GM23248 (cell line): ENCODE data around the gene PTGFRN. TPM values are rescaled to one million over a fixed set of nuclear protein-coding genes. Genes with fewer than 3 reads are reported as not detected.

Experiments used
- DNase-seq: peaks from one replicate; pipeline ENCODE4 v3.0.0-alpha.2; 2015
- H2AFZ ChIP-seq: fragments of 200-600 bp; sonication (generic); 2 replicates; pipeline ENCODE4 v1.6.1; 2016; ENCODE audit warnings: antibody characterized with exemption
- H3F3A ChIP-seq: fragments of 200-600 bp; sonication (generic); 2 replicates; pipeline ENCODE4 v1.6.1; 2016; ENCODE audit warnings: mild to moderate bottlenecking, antibody characterized with exemption, mixed run types; ENCODE audit not compliant: insufficient read depth
- H3K27ac ChIP-seq: fragments of 200-600 bp; sonication (generic); 2 replicates; pipeline ENCODE4 v1.5.1; 2016; ENCODE audit warnings: mild to moderate bottlenecking
- H3K27me3 ChIP-seq: fragments of 200-600 bp; sonication (generic); replicated peaks from 2 replicates; pipeline ENCODE4 v1.6.1; 2016; ENCODE audit warnings: mild to moderate bottlenecking; ENCODE audit not compliant: insufficient read depth
- H3K36me3 ChIP-seq: fragments of 200-600 bp; sonication (generic); 2 replicates; pipeline ENCODE4 v1.6.1; 2016; ENCODE audit warnings: low read depth, mild to moderate bottlenecking
- H3K4me1 ChIP-seq: fragments of 200-600 bp; sonication (generic); 2 replicates; pipeline ENCODE4 v1.6.1; 2016; ENCODE audit warnings: mild to moderate bottlenecking; ENCODE audit not compliant: insufficient read depth
- H3K4me2 ChIP-seq: fragments of 200-600 bp; sonication (generic); one replicate; pipeline ENCODE4 v1.6.1; 2016; ENCODE audit warnings: mild to moderate bottlenecking; ENCODE audit not compliant: unreplicated experiment
- H3K4me3 ChIP-seq: fragments of 200-600 bp; sonication (generic); 2 replicates; pipeline ENCODE4 v1.5.1; 2016; ENCODE audit warnings: mild to moderate bottlenecking
- H3K79me2 ChIP-seq: fragments of 200-600 bp; sonication (generic); 2 replicates; pipeline ENCODE4 v1.6.1; 2016; ENCODE audit warnings: mild to moderate bottlenecking; ENCODE audit not compliant: insufficient read depth
- H3K9ac ChIP-seq: fragments of 200-600 bp; sonication (generic); 2 replicates; pipeline ENCODE4 v1.6.1; 2016; ENCODE audit warnings: mild to moderate bottlenecking
- H3K9me2 ChIP-seq: fragments of 200-600 bp; sonication (generic); 2 replicates; pipeline ENCODE4 v1.6.1; 2016; ENCODE audit warnings: mixed run types, mild to moderate bottlenecking, moderate library complexity; ENCODE audit not compliant: insufficient read depth
- H3K9me3 ChIP-seq: fragments of 200-600 bp; sonication (generic); one replicate; pipeline ENCODE4 v1.6.1; 2017; ENCODE audit warnings: low read depth
- H4K20me1 ChIP-seq: fragments of 200-600 bp; sonication (generic); 2 replicates; pipeline ENCODE4 v1.6.0; 2016; ENCODE audit not compliant: insufficient read depth
- EZH2 ChIP-seq: fragments of 200-600 bp; sonication (generic); IDR thresholded peaks from 2 replicates; pipeline ENCODE4 v1.6.1; 2018; ENCODE audit warnings: antibody characterized with exemption, mild to moderate bottlenecking; ENCODE audit not compliant: insufficient read depth, poor library complexity, severe bottlenecking
- EZH2phosphoT487 ChIP-seq: fragments of 200-600 bp; sonication (generic); IDR thresholded peaks from 2 replicates; pipeline ENCODE4 v1.6.1; 2018; ENCODE audit warnings: antibody characterized with exemption, moderate library complexity, mild to moderate bottlenecking, low read depth; ENCODE audit not compliant: insufficient read depth
- WGBS, 2 experiments: methylation state at CpG; one replicate each; pipeline ENCODE4 v1.1.6; 2015 to 2017; ENCODE audit warnings: low lambda C conversion rate in 2 of 2, low coverage in 1 of 2; ENCODE audit errors: missing lambda C conversion rate in 2 of 2; 5-methylcytosine and 5-hydroxymethylcytosine counted together
- in situ Hi-C: fragments of 300-500 bp; cut with MboI; formaldehyde crosslinking; loops from 2 replicates; pipeline ENCODE4 v1.15.0; 2020
- polyA plus RNA-seq: library from polyadenylated mRNA; unstranded; fragments of >200 nt; fragmentation: Nextera tagmentation; extraction: Ambion mirVana; gene quantifications from 2 replicates; pipeline ENCODE4 v1.2.1, GENCODE V29; 2016
- total RNA-seq: library from RNA; depleted of rRNA; stranded (reverse); fragments of >200 nt; shearing (Covaris generic); gene quantifications from 2 replicates; pipeline ENCODE4 v1.2.3, GENCODE V29; 2014

Gene PTGFRN
- total and polyA plus RNA-seq, 2 experiments from 2014 or later, result 14.7 to 25.7 TPM

- in situ Hi-C loops, result no loop called here
- peak overlapping the region; percentile 28; the same call in 1 of the 2 replicates for H3K4me3 ChIP-seq
- H3K9me3 ChIP-seq, result no peaks in the 10 kb centered on the region
- H3K9ac ChIP-seq, result peak overlapping the region; percentile 72
- H4K20me1 ChIP-seq, result no peaks in the 10 kb centered on the region
- H3K4me1 ChIP-seq, result peaks cover 32% of the 10 kb centered on the region
- peak overlapping the region; percentile 85 for H3K27ac ChIP-seq
- peak; percentile 97 for DNase-seq
- TF ChIP-seq EZH2phosphoT487 (no peak), EZH2 (no peak)
- H3K27me3 ChIP-seq, result no peaks in the 10 kb centered on the region
- peak overlapping the region; percentile 60 for H3K4me2 ChIP-seq
- H3K79me2 ChIP-seq, result no peaks in the 10 kb centered on the region
- WGBS, 2 experiments, result 2 to 4% methylated on average over 9 of the region's 9 CpGs
- H3K36me3 ChIP-seq, result no peaks in the 10 kb centered on the region
- peak overlapping the region; percentile 26; the same call in 1 of the 2 replicates for H2AFZ ChIP-seq
- peaks cover 23% of the 10 kb centered on the region for H3F3A ChIP-seq
- H3K9me2 ChIP-seq, result no peaks in the 10 kb centered on the region
Observed at GRCh38 chr1:116881879-116882520, 27.7 kb upstream of the PTGFRN start.

GRCh38 chr1:116882866-116883265 lies 26.9 kb upstream of the PTGFRN start:
- H3K9me3 ChIP-seq, result no peaks in the 10 kb centered on the region
- no peaks in the 10 kb centered on the region for H3K79me2 ChIP-seq
- H3K27me3 ChIP-seq, result no peaks in the 10 kb centered on the region
- no peak overlapping the region for H3K4me2 ChIP-seq
- no peak overlapping the region for H3K4me3 ChIP-seq
- no peak overlapping the region for H3K27ac ChIP-seq
- in situ Hi-C loops, result no loop called here
- peak overlapping the region; percentile 12; the same call in 1 of the 2 replicates for H3K9ac ChIP-seq
- no peak for DNase-seq
- peaks cover 23% of the 10 kb centered on the region for H3F3A ChIP-seq
- 72 to 79% methylated on average over 4 of the region's 4 CpGs for WGBS, 2 experiments
- no peaks in the 10 kb centered on the region for H3K9me2 ChIP-seq
- H2AFZ ChIP-seq, result no peak overlapping the region
- no peaks in the 10 kb centered on the region for H3K36me3 ChIP-seq
- no peaks in the 10 kb centered on the region for H4K20me1 ChIP-seq
- TF ChIP-seq EZH2phosphoT487 (no peak), EZH2 (no peak)
- peaks cover 28% of the 10 kb centered on the region for H3K4me1 ChIP-seq

DNA sequence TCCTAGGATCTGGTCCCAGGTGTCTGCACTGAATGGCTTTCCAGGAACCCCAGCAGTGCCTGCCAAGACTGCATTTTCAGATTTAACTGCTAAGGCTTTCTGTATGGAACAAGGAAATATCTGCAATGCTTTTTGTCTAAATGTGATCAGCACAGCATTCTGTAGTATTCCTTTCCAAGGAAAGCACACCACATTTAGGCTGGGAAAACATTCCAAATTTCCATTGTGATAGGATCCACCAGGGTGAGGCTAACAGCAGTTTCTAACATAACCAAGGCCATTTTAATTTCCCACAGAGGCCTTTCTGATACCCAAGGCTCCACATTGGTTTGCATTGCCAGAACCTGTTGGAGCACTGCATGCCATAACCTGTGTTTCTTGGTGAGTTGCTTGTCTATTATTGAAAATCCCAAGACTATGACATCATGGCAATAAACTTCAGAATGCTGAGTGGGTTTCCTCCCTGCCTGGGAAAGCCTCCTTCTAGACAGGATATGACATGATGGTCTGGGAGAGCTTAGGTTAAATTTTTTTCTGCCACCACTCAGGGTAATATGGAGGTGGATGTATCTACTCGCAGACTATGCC lies 23.3 kb upstream of the PTGFRN start:
- no peak overlapping the region for H3K27ac ChIP-seq
- H2AFZ ChIP-seq, result no peak overlapping the region

GRCh38 chr1:116887212-116887611 lies 22.5 kb upstream of the PTGFRN start:
- 80 to 98% methylated on average over 3 of the region's 3 CpGs for WGBS, 2 experiments
- in situ Hi-C loops, result no loop called here
- Histone ChIP-seq H3K4me1 (peaks cover 5% of the 10 kb centered on the region), H3K9ac (no peak overlapping the region), H3F3A (peaks cover 6% of the 10 kb centered on the region), H3K27me3 (no peaks in the 10 kb centered on the region), H3K9me3 (no peaks in the 10 kb centered on the region), H3K9me2 (no peaks in the 10 kb centered on the region), H3K4me3 (no peak overlapping the region), H4K20me1 (no peaks in the 10 kb centered on the region), H3K27ac (no peak overlapping the region), H2AFZ (no peak overlapping the region), H3K79me2 (no peaks in the 10 kb centered on the region), H3K4me2 (no peak overlapping the region), H3K36me3 (no peaks in the 10 kb centered on the region)
- no peak for TF ChIP-seq EZH2
- TF ChIP-seq EZH2phosphoT487, result no peak
- DNase-seq, result no peak

More for the DNA sequence above, 23.3 kb upstream of the PTGFRN start:
- WGBS, 2 experiments, result 89 to 100% methylated on average over 1 of the region's 1 CpG
- Histone ChIP-seq H3K9me2 (no peaks in the 10 kb centered on the region), H3K36me3 (no peaks in the 10 kb centered on the region), H3K79me2 (no peaks in the 10 kb centered on the region), H3F3A (peaks cover 11% of the 10 kb centered on the region), H3K4me1 (peaks cover 12% of the 10 kb centered on the region), H4K20me1 (no peaks in the 10 kb centered on the region), H3K4me3 (no peak overlapping the region), H3K9me3 (no peaks in the 10 kb centered on the region), H3K4me2 (no peak overlapping the region), H3K27me3 (no peaks in the 10 kb centered on the region), H3K9ac (no peak overlapping the region)
- DNase-seq, result peak; percentile 64
- TF ChIP-seq EZH2phosphoT487 (no peak), EZH2 (no peak)
- in situ Hi-C loops, result no loop called here

- H3K9me3 ChIP-seq, result no peaks in the 10 kb centered on the region
- no peaks in the 10 kb centered on the region for H3K9me2 ChIP-seq
- H3K27me3 ChIP-seq, result no peaks in the 10 kb centered on the region
- no peak overlapping the region for H2AFZ ChIP-seq
- no peaks in the 10 kb centered on the region for H3K79me2 ChIP-seq
- in situ Hi-C loops, result no loop called here
- H4K20me1 ChIP-seq, result no peaks in the 10 kb centered on the region
- no peak for TF ChIP-seq EZH2
- TF ChIP-seq EZH2phosphoT487, result no peak
- no peak overlapping the region for H3K4me2 ChIP-seq
- no peak overlapping the region for H3K4me3 ChIP-seq
- no peak for DNase-seq
- H3F3A ChIP-seq, result no peaks in the 10 kb centered on the region
- no peak overlapping the region for H3K27ac ChIP-seq
- no peaks in the 10 kb centered on the region for H3K4me1 ChIP-seq
- 18 to 21% methylated on average over 4 of the region's 4 CpGs for WGBS, 2 experiments
- no peaks in the 10 kb centered on the region for H3K36me3 ChIP-seq
- no peak overlapping the region for H3K9ac ChIP-seq
Observed at GRCh38 chr1:116889380-116889779, 20.3 kb upstream of the PTGFRN start.
